HCEC 1CT (cell line): ENCODE measurements around the gene EVA1B.
A peak's percentile ranks its signal among the peaks of the same experiment; 100 is the strongest.

Experiments used
- DNase-seq: peaks from one replicate; pipeline ENCODE4 v3.0.0-alpha.2; 2017

The EVA1B gene

DNA sequence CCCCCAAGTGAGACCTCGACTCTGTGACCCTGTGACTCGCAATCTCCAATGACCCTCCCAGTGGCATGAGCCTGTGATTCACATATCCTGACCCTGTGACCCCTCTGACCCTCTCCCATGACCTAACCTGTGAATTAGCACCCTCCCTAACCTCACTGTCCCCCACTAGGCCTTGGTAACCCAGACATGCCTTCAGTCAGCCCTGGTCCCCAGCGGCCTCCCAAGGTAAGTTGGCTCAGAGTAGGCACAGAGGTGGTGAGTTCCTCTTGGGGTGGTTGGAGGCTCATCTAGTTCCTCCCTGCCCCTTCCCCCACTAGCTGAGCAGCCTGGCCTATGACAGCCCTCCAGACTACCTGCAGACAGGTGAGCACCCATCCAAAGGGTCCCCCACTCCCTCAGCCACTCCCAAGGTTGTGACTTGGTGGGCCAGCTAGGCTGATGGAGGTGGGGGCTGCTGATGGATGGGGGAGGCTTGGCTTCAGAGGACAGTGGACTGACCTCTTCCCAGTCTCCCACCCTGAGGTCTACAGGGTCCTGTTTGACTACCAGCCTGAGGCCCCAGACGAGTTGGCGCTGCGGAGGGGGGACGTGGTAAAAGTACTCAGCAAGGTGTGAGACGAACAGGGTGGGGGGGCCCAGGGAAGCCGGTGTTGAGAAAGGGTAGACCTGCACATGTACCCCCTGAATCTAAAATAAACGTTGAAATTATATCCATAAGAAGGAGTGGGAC lies 15.7 kb downstream of the EVA1B start:
- no peak for DNase-seq

DNA sequence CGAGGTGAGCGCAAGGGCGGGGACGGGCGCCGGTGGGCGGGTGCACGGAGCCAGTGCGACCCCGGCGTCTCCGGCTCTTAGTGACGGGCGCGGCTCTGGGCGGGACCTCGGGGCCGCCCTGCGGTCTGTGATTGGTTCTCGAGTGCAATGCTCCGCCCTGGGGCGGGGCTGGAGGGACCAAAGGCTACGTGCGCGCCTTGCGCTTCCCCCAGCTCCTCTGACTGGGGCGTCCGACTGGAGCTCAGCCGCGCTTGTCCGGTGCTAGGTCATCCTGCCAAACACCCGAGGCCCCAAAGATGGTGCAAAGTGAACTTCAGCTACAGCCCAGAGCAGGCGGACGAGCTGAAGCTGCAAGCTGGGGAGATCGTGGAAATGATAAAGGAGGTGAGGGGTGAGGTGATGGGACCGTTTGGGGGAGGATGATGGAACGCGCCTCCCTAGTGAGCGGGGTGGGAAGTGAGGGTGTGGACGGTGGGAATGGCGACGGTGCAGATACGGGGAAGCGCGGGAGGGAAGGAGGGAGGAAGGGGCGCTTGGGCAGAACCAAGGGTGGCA lies 16.5 kb downstream of the EVA1B start:
- peak; percentile 91 for DNase-seq

DNA sequence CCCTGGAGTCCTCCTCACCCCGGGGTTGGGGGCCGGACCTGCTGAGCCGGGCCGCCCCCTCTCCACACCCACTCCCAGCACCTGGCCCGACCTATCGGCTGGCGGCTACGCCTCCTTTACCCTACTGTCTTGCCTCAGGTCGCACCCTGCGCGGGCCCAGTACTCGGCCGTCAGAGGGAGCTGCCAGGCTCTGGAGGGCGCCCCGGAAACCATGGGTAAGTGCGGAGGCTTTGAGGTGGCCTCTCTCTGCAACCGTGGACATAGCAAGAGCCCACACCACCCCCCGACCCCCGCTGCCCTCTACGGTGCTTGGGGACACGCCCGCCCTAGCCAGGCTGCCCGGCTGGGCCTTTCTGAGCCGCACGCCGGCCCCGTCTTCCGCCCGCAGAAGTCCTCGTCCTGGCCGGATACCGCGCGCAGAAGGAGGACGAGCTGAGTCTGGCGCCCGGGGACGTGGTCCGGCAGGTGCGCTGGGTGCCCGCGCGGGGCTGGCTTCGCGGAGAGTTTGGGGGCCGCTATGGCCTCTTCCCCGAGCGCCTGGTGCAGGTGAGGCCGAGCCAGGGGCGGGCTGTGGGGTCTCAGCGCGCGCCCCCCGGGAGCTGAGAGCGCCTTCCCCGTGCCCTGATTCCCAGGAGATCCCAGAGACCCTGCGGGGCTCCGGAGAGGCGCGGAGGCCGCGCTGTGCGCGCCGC lies 17.1 kb downstream of the EVA1B start, which contains the start of gene SH3D21:
Gene SH3D21, plus strand, starts transcription at position 159 of the 692 bp plus-strand sequence. Its CDS starts 53 bp downstream, at position 212.
- DNase-seq = no peak

DNA sequence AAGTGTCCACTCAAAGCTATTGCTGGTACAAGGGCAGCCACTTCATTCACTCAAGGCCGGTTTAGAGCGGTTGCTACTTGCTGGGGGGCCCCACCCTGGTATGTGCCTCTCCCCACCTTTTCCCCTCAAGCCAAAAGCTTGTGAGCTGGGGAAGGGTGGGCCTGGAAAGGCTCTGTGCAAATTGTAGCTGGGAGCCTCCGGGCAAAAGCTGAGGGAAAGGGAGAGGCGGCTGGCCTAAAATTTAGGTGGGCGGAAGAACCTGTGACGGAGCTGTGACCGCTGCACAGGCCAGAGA lies 17.6 kb downstream of the EVA1B start:
- DNase-seq = no peak

DNA sequence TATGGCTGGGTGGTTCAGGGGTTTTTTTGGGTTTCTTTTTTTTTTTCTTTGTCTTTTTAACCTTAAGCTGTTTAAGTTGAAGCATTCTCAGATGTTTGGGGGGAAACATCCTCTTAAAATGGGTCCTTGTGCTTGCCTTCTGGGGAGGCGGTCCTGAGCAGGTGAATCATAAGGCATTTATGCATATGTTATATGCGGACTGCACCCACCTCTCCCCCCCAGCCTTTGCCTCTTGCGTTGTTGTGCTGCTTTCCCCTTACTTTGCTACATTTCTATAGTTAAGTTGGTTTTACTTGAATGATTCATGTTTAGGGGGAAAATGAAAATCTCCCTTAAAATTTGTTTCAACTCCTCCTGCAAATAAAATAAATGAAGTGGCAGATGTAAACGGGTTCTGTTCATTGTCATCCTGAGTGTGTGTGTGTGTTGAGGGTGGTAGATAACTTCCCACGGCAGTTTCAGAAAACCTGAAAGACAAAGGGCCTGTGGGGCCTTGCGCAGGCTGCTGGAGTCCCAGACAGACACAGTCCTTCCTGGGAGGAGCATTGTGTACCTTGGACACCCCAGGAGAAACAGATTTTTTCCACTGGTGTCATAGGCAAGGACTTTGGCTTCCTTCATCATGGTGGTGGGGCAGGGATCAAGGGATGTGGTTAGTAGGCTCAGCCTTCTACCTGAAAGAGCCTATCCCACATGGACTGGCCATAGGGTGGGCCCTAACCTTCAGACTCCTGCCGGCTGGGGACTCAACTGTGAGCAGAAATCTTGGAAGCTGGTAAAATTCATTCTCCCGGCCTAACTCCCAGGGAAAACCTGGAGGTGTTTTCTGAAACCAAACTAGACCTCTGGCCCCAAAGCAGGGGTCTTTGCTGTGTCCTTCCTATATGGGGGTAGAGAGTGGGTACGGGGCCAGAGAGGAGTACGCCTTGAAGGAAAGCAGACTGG lies 18.2 kb downstream of the EVA1B start:
- DNase-seq = no peak

DNA sequence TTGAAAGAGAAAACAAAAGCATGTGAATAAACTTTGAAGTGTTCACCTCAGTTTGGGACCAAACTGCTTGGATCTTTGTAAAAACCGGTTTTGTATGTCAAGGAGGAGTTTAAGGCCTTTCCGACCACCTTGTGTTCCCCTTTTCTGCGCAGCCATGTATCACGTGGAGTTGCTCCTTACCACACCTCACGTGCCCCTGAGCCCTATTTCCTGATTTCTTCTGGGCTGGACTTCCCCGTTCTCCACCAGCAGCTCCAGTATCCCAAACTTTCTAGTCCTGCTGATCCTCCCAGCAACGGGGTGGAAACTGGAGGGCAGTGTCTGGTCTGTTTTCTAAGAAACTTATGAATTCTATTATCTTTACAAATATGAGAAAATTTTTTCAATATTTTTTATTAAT lies 18.9 kb downstream of the EVA1B start:
- no peak for DNase-seq

DNA sequence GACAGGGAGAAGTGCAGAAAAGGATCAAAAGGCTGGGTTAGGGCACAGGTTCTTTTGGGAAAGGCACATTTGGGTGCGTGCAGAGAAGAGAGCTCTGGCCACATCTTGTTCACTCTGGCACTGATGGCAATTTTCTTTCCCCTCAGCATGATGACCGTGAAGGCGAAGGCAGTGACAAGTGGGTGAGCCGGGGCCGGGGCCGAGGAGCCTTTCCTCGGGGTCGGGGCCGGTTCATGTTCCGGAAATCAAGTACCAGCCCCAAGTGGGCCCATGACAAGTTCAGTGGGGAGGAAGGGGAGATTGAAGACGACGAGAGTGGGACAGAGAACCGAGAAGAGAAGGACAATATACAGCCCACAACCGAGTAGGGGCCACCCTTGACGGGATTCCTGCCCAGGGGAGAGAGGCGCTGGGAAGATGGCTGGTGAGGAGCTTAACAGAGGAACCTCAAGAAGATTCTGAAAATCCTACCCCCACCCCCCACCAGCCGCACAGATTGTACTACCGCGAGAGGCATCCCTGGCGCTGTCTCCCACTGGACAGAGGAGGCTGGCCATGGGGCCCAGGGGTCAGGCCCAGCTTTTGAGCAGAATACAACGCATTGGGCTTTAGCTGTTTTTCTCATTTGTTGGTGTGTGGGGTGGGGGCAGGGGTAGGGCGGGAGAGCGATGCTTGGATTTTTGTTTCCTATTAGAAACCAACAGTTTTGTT lies 19.6 kb downstream of the EVA1B start:
- DNase-seq = no peak

DNA sequence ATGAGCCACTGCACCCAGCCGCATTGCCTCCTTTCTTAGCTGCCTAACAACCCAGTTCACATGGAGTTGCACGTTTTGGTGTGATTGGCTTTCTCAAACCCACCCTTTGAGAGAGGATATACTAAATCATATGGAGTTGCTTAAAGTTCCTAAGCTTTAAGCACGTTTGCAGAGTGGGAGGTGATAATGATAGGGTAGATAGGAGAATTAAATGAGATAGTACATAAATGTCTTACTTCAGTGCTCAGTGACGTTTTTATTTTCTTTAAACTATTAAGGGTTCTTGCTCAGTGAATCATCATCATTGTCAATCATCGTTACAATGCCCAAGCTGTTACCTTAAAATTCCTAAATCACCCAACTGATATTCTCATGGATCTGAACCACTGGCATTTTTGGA lies 20.2 kb downstream of the EVA1B start:
- no peak for DNase-seq

DNA sequence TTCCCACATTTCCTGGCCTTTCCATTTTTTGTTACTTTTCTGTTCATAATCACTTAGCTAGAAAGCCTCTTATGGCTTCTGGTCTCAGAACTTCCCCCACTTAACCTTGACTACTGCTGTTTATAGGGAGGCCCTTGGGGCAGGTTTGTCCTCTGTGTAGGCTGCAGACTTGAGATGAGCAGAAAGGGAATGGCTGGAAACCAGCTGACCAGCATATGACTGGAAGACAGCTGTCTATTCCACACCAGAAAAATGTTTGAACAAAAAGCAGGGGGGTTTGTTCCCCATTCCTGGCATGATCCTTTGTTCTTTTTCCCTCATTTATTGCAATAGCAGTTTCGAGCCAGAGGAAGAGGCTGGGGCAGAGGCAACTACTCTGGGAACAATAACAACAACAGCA lies 22.2 kb downstream of the EVA1B start:
- DNase-seq = no peak

DNA sequence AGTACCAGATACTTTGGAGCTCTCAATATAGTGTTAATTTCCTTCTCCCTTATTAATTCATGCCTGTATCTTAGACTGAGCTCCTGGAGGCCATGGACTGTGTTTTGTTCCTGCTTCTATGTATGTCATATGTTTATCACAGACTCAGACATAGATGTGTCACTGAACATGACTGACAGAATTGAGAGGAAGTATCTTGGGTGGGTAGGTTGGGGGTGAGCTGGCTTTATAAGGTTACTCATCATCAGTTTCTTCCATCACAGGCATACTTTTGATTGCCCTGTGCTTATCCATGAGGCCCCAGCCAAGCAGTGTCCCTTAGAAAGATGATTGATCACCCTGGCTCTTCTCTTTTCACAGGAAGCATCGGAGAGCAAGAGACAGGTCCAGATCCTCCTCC lies 22.9 kb downstream of the EVA1B start:
- peak; percentile 25 for DNase-seq

DNA sequence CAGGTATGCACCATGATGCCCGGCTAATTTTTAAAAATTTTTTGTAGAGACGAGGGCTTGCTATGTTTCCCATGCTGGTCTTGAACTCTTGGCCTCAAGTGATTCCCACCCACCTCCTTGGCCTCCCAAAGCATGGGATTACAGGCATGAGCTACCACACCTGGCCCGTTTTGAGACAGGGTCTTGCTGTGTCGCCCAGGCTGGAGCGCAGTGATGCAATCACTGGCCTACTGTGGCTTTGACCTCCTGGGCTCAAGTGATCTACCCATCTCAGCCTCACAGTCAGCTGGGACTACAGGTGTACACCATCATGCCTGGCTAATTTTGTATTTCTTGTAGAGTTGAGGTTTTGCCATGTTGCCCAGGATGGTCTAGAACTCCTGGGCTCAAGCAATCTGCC lies 24.8 kb downstream of the EVA1B start:
- DNase-seq = no peak

DNA sequence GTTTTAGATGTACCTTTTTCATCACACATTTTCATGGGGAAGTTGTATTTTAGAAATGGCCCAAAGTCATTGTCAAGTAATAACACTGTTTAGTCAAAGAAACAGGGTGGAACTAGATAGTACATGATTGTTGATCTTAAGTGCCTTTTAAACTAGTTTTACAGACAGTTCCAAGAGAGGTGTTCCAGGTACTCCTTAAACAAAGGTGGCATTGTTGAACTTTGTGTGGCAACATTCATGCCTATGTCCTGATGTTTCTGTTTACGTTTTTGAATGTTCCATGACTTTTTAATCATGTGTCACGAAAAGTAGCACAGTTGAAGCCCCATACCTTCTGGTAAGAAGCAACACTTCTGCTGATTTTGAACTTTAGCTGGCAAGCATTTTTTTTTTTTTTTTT lies 26.4 kb downstream of the EVA1B start:
- no peak for DNase-seq

DNA sequence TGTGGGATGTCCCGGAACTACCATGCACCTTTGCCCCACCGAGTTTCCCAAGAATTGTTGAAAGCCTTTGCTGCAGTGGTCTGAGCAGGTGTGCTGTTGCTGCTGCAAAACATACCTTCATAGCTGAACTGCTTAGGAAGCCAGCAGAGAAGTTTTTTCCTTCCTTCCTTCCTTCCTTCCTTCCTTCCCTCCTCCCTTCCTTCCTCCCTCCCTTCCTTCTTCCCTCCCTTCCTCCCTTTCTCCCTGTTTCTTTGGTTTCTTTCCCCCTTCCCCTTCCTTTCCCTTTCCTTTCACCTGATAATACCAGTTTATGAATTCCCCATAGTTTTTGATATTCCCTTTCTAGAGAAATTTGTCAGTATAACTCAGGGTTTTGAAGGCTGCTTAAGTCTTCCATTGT lies 28.1 kb downstream of the EVA1B start:
- DNase-seq = no peak

DNA sequence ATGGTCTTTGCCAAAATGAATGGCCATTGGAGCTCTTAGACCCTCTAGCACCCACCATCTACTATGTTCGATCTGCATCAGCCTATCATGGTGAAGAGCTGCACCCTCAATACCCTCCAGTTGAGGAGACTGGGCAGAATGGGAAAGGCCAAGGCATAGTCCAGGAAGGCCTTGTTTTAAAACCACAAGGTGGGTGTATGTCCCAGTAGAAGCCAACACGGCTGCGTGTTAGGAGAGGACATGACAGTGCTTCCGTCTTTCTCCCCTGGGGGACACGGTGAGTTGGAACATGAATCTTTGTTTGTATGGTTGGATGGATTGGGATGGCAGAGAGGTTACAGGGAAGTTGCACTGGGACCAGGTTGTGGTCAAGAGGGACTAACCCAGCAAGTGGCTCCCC lies 35.9 kb downstream of the EVA1B start:
- no peak for DNase-seq

DNA sequence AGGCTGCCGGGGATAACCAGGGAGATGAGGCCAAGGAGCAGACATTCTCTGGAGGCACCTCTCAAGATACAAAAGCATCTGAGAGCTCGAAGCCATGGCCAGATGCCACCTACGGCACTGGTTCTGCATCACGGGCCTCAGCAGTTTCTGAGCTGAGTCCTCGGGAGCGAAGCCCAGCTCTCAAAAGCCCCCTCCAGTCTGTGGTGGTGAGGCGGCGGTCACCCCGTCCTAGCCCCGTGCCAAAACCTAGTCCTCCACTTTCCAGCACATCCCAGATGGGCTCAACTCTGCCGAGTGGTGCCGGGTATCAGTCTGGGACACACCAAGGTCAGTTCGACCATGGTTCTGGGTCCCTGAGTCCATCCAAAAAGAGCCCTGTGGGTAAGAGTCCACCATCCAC lies 36.6 kb downstream of the EVA1B start:
- no peak for DNase-seq

DNA sequence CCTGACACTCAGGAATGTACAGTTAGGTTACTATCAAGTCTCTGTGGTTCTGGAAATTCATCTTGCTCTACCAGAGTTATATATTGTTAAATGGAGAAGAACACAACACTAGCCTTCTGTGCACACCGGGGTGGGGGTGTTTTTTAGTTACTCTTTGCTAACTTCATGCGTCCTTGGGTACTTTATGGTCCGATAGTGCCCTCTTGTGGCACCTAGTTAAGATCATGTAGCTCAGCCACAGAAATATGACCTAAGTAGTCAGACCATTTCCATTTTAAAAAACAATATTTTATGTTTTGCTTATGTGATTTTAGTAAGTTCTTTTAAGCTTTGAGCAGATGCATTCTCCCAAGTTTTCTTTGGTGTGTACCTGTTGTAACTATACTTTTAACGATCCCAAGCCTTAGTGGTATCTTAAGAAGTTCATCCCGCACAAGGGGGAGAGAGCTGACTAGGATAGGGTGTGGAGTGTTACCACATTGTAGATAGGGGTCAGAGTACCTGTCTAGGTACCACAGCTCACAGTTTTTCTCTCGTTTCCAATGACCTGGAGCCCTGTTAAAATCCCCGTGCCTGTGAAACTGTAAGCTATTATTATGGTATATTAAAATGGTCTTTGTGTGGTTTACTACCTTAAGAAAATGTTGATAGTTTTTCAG lies 37.9 kb downstream of the EVA1B start:
- peak; percentile 82 for DNase-seq

DNA sequence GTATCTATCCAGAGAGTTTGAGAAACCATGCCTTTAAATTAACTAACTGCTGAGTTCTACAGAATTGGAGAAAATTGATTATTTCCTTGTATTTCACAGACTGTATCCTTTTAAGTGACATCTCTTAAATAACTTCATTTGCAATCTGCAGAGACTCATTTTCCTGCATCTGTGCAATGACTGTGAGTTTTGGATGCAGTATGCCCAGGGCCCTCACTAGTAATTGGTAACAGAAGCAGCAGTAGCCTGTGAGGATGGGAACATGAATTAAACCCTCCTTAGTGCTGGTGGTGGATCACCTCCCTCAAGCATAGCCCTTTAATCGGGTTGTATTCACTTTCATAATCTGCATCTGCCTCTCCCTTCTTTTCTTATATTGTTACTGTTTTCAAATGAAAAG lies 38.9 kb downstream of the EVA1B start:
- no peak for DNase-seq

DNA sequence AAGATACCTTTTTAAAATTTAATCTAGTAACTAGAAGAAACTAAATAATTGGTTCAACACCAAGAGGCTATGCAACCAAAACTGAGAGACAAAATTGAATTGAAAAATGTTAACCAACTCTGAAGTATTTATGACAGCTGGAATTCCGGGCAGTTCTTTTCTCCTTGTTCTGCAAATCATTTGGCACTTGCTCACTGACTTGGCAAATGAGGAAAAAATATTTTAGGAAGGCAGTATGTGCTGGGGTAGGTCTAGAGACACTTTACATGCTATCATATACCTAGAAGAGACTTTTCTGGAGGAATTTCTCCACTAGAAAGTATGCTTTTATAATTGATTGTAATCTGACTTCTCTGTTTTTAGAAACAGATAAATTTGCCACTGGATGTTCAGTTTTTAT lies 39.4 kb downstream of the EVA1B start:
- no peak for DNase-seq

DNA sequence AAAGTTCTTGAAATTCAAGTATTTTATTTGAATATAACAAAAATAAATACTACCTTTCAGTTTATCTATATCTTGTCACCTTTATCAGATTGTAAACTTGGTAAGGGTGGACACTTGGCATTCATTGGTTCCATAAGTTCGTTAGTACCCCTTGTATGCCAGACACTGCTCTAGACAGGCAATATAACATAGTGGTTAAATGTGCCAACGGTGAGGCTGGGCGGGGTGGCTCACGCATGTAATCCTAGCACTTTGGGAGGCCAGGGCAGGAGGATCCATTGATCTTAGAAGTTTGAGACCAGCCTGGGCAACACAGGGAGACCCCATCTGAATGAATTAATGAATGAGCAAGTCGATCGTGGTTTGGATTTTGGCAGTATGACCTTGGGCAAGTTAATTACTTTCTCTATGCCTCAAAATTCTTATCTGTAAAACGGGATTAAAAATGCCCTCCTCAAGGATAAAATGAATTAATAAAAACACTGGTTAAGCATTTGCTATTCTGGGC lies 43.6 kb downstream of the EVA1B start:
- no peak for DNase-seq

DNA sequence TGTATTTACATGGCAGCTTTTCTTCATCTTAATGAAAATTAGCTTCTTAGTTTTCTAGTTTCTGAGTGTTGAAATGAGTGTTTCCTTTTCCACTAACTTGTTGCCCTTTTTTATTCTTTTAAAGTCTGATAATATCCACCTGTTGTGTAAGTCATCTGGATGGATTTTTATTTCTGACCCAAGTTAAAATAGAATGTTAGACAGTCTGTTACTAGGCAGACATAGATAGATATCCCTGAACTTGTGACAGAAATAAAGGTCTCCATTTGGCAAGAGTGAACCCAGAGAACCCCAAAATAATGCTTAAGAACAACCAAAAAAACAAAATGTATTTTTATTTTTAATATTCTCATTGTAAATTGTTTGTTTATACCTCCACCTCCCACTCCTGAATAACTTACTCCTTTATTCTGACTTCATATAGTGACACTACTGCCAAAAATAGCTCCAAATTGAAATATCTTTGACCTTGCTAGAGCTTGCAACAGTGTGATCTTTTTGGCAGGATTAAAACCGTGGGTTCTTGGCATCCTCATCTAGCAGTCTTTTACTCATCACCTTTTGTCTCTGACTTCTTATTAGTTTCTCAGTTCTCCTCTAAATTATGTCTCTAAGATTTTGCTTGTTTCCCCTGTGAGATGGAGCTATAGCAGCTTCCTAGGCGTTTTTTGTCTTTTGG lies 44.2 kb downstream of the EVA1B start:
- peak; percentile 29 for DNase-seq

DNA sequence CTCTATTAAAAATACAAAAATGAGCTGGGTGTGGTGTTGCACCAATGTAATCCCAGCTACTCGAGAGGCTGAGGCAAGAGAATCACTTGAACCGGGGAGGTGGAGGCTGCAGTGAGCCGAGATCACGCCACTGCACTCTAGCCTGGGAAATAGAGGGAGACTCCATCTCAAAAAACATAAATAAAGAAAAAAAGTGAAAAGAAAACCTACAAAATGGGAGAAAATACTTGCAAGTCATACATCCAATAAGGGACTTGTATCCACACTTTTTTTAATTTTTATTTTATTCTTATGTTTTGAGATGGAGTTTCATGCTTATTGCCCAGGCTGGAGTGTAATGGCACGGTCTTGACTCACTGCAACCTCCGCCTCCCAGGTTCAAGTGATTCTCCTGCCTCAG lies 46.8 kb downstream of the EVA1B start:
- no peak for DNase-seq
